Measurements from ENCODE around the gene SLC46A1. TPM values are rescaled to one million over a fixed set of nuclear protein-coding genes. Genes with fewer than 3 reads are reported as not detected.

The SLC46A1 gene
- 15.7 and 16.1 TPM in 2 replicates for total RNA-seq
- long read RNA-seq, full-length matches to known transcripts = 10 of 18 reads
- long read RNA-seq, partial matches to known transcripts = 3 of 18 reads
- long read RNA-seq, other reads (novel, unspliced or antisense) = 5 of 18 reads

- no peaks in the 10 kb centered on the region for H3K9me3 Mint-ChIP-seq (ENCODE audit: low read depth)
- H3K4me3 Mint-ChIP-seq (ENCODE audit: low read depth) = peak within 1 kb of the TSS; percentile 80
- H3K27ac Mint-ChIP-seq = peak within 1 kb of the TSS; percentile 94
- peaks cover 2% of the 10 kb centered on the region for H3K27me3 Mint-ChIP-seq
- no peak for TF ChIP-seq CTCF (IDR thresholded peaks at IDR 0.05; ENCODE audit: unreplicated experiment)
- H3K36me3 Mint-ChIP-seq (ENCODE audit: insufficient read depth) = peaks cover 4% of the 10 kb centered on the region
- H3K4me1 Mint-ChIP-seq (ENCODE audit: low read depth) = peaks cover 18% of the 10 kb centered on the region
- DNase-seq (ENCODE audit: low spot score, unreplicated experiment) = peak; percentile 65
These were observed at the start of gene SLC46A1 for GRCh38 chr17:28405632-28406472. Gene SLC46A1, minus strand, starts transcription at chr17:28406212. Its CDS starts 98 bp downstream, at chr17:28406114.

GRCh38 chr17:28449859-28450258 is 43.8 kb upstream of the SLC46A1 start:
- H3K4me1 Mint-ChIP-seq (ENCODE audit: low read depth) = no peaks in the 10 kb centered on the region
- no peaks in the 10 kb centered on the region for H3K36me3 Mint-ChIP-seq (ENCODE audit: insufficient read depth)
- H3K27me3 Mint-ChIP-seq = peaks cover 3% of the 10 kb centered on the region
- no peak for DNase-seq (ENCODE audit: low spot score, unreplicated experiment)
- no peak for TF ChIP-seq CTCF (IDR thresholded peaks at IDR 0.05; ENCODE audit: unreplicated experiment)
- no peak overlapping the region for H3K4me3 Mint-ChIP-seq (ENCODE audit: low read depth)
- peaks cover 13% of the 10 kb centered on the region for H3K9me3 Mint-ChIP-seq (ENCODE audit: low read depth)
- H3K27ac Mint-ChIP-seq = no peak overlapping the region

GRCh38 chr17:28447396-28447760 is 41.4 kb upstream of the SLC46A1 start:
- Mint-ChIP-seq H3K27me3 (peaks cover 3% of the 10 kb centered on the region), H3K27ac (no peak overlapping the region), H3K36me3 (ENCODE audit: insufficient read depth) (no peaks in the 10 kb centered on the region), H3K4me1 (ENCODE audit: low read depth) (no peaks in the 10 kb centered on the region), H3K4me3 (ENCODE audit: low read depth) (no peak overlapping the region), H3K9me3 (ENCODE audit: low read depth) (peaks cover 10% of the 10 kb centered on the region)
- TF ChIP-seq CTCF (IDR thresholded peaks at IDR 0.05; ENCODE audit: unreplicated experiment) = no peak
- no peak for DNase-seq (ENCODE audit: low spot score, unreplicated experiment)

- no peaks in the 10 kb centered on the region for H3K4me1 Mint-ChIP-seq (ENCODE audit: low read depth)
These were observed 40.8 kb upstream of the SLC46A1 start for GRCh38 chr17:28446716-28447395.

More at GRCh38 chr17:28446716-28447395, 40.8 kb upstream of the SLC46A1 start:
- no peak overlapping the region for H3K27ac Mint-ChIP-seq
- no peak overlapping the region for H3K4me3 Mint-ChIP-seq (ENCODE audit: low read depth)
- peaks cover 3% of the 10 kb centered on the region for H3K27me3 Mint-ChIP-seq
- no peak for DNase-seq (ENCODE audit: low spot score, unreplicated experiment)
- no peaks in the 10 kb centered on the region for H3K36me3 Mint-ChIP-seq (ENCODE audit: insufficient read depth)
- no peak for TF ChIP-seq CTCF (IDR thresholded peaks at IDR 0.05; ENCODE audit: unreplicated experiment)
- H3K9me3 Mint-ChIP-seq (ENCODE audit: low read depth) = peaks cover 8% of the 10 kb centered on the region
